HEK293 (cell line): ENCODE measurements around the gene MAGI1.

Experiments used
- GLI4 ChIP-seq: fragments of 450-650 bp; formaldehyde crosslinking; IDR thresholded peaks from 2 replicates; pipeline ENCODE4 v1.5.1; 2016; ENCODE audit warnings: missing biosample characterization, missing genetic modification characterization
- SP2 ChIP-seq: fragments of 450-650 bp; formaldehyde crosslinking; IDR thresholded peaks from 2 replicates; pipeline ENCODE4 v1.5.1; 2016; ENCODE audit warnings: missing biosample characterization, missing genetic modification characterization
- TCF7L2 ChIP-seq: IDR thresholded peaks from 2 replicates; pipeline ENCODE4 v1.6.1; 2011; ENCODE audit warnings: low read depth, mild to moderate bottlenecking, inconsistent platforms, low read length, moderate library complexity, borderline replicate concordance
- YY1 ChIP-seq: fragments of 450-650 bp; formaldehyde crosslinking; IDR thresholded peaks from 2 replicates; pipeline ENCODE4 v1.5.1; 2018; ENCODE audit warnings: missing biosample characterization, missing genetic modification characterization
- ZBTB1 ChIP-seq: fragments of 450-650 bp; formaldehyde crosslinking; IDR thresholded peaks from 2 replicates; pipeline ENCODE4 v1.5.1; 2016; ENCODE audit warnings: missing biosample characterization, missing genetic modification characterization
- ZFP41 ChIP-seq: fragments of 450-650 bp; formaldehyde crosslinking; IDR thresholded peaks from 2 replicates; pipeline ENCODE4 v1.5.1; 2016; ENCODE audit warnings: missing biosample characterization, missing genetic modification characterization, borderline replicate concordance
- ZNF37A ChIP-seq: fragments of 450-650 bp; IDR thresholded peaks from 2 replicates; pipeline ENCODE4 v1.5.1; 2018; ENCODE audit warnings: missing biosample characterization, missing genetic modification characterization
- ZNF747 ChIP-seq: fragments of 450-650 bp; formaldehyde crosslinking; IDR thresholded peaks from 2 replicates; pipeline ENCODE4 v1.5.1; 2016; ENCODE audit warnings: missing biosample characterization, missing genetic modification characterization
- ZSCAN30 ChIP-seq: fragments of 450-650 bp; IDR thresholded peaks from 2 replicates; pipeline ENCODE4 v1.5.1; 2018; ENCODE audit warnings: missing biosample characterization, mild to moderate bottlenecking, missing genetic modification characterization, moderate library complexity
- TF ChIP-seq, protein P1 (sequence below): fragments of 450-650 bp; formaldehyde crosslinking; IDR thresholded peaks from 2 replicates; pipeline ENCODE4 v1.5.1; 2016; ENCODE audit warnings: missing biosample characterization, missing genetic modification characterization
- TF ChIP-seq, protein P2 (sequence below): fragments of 450-650 bp; formaldehyde crosslinking; IDR thresholded peaks from 2 replicates; pipeline ENCODE4 v1.5.1; 2016; ENCODE audit warnings: missing biosample characterization, missing genetic modification characterization

DNA sequence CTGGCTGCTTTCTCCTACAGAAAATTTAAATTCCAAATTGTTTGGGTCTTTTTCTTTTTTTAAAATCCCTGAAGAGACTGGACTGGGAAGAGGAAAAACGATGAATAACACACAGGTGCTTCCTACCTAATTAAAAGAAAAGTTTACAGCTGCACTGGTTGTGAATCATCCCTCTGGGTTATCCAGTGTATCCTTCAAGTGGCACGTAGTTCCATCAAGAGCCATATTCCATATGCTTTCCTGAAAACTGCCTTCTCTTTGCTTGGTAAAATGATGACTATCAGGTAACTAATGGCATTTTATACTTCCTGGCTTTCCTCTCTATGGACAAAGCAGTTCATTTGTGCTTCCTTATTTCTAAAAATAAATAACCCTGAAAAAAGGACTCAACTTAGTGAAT lies 123.2 kb downstream of the MAGI1 start:
- TF ChIP-seq ZBTB1 (no peak), ZNF37A (no peak), ZFP41 (no peak), YY1 (tag by site-specific recombination) (no peak), ZSCAN30 (tag by site-specific recombination) (no peak), TCF7L2 (no peak), SP2 (tag by site-specific recombination) (no peak), GLI4 (no peak), ZNF747 (tag by site-specific recombination) (no peak)
- TF ChIP-seq, protein P1, sequence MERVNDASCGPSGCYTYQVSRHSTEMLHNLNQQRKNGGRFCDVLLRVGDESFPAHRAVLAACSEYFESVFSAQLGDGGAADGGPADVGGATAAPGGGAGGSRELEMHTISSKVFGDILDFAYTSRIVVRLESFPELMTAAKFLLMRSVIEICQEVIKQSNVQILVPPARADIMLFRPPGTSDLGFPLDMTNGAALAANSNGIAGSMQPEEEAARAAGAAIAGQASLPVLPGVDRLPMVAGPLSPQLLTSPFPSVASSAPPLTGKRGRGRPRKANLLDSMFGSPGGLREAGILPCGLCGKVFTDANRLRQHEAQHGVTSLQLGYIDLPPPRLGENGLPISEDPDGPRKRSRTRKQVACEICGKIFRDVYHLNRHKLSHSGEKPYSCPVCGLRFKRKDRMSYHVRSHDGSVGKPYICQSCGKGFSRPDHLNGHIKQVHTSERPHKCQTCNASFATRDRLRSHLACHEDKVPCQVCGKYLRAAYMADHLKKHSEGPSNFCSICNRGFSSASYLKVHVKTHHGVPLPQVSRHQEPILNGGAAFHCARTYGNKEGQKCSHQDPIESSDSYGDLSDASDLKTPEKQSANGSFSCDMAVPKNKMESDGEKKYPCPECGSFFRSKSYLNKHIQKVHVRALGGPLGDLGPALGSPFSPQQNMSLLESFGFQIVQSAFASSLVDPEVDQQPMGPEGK (tag by site-specific recombination), result no peak
- TF ChIP-seq, protein P2, sequence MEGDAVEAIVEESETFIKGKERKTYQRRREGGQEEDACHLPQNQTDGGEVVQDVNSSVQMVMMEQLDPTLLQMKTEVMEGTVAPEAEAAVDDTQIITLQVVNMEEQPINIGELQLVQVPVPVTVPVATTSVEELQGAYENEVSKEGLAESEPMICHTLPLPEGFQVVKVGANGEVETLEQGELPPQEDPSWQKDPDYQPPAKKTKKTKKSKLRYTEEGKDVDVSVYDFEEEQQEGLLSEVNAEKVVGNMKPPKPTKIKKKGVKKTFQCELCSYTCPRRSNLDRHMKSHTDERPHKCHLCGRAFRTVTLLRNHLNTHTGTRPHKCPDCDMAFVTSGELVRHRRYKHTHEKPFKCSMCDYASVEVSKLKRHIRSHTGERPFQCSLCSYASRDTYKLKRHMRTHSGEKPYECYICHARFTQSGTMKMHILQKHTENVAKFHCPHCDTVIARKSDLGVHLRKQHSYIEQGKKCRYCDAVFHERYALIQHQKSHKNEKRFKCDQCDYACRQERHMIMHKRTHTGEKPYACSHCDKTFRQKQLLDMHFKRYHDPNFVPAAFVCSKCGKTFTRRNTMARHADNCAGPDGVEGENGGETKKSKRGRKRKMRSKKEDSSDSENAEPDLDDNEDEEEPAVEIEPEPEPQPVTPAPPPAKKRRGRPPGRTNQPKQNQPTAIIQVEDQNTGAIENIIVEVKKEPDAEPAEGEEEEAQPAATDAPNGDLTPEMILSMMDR (tag by site-specific recombination), result no peak
